Liver (tissue), 9 donors: ENCODE data around the gene TRPM6. TPM values are rescaled to one million over a fixed set of nuclear protein-coding genes. Genes with fewer than 3 reads are reported as not detected.

ENCODE experiments used
- DNase-seq: peaks from one replicate; pipeline ENCODE4 v3.0.0-alpha.2; 2017; ENCODE audit warnings: low spot score
- H3K27ac ChIP-seq, 2 donors: one replicate each; pipeline ENCODE4 v1.7.0; 2013; ENCODE audit warnings: inconsistent platforms in 2 of 2, low read length in 2 of 2, control low read depth in 1 of 2, low read depth in 1 of 2, mild to moderate bottlenecking in 1 of 2
- H3K27me3 ChIP-seq, 4 donors: one replicate each; pipeline versions ENCODE4 v1.6.1 to v1.7.0; 2013; ENCODE audit warnings: low read length in 3 of 4, inconsistent platforms in 1 of 4, mild to moderate bottlenecking in 1 of 4, moderate library complexity in 1 of 4; ENCODE audit not compliant: control insufficient read depth in 4 of 4, insufficient read depth in 4 of 4
- H3K36me3 ChIP-seq, 4 donors: one replicate each; pipeline versions ENCODE4 v1.6.1 to v1.7.0; 2013; ENCODE audit warnings: low read length in 3 of 4, mild to moderate bottlenecking in 3 of 4, low read depth in 1 of 4, moderate library complexity in 1 of 4; ENCODE audit not compliant: control insufficient read depth in 4 of 4, insufficient read depth in 3 of 4
- H3K4me1 ChIP-seq, 4 donors: one replicate each; pipeline versions ENCODE4 v1.6.1 to v1.7.0; 2013; ENCODE audit warnings: low read length in 3 of 4, mild to moderate bottlenecking in 3 of 4, moderate library complexity in 1 of 4; ENCODE audit not compliant: control insufficient read depth in 4 of 4, insufficient read depth in 4 of 4
- H3K4me3 ChIP-seq, 3 donors: one replicate each; pipeline versions ENCODE4 v1.6.1 to v1.7.0; 2013; ENCODE audit warnings: low read length in 3 of 3, control low read depth in 1 of 3, low read depth in 1 of 3, mild to moderate bottlenecking in 1 of 3
- H3K9ac ChIP-seq, 2 donors: one replicate each; pipeline ENCODE4 v1.7.0; 2013; ENCODE audit warnings: low read length in 2 of 2, mild to moderate bottlenecking in 2 of 2, moderate library complexity in 2 of 2, control low read depth in 1 of 2, low read depth in 1 of 2
- H3K9me3 ChIP-seq, 4 donors: one replicate each; pipeline versions ENCODE4 v1.6.1 to v1.7.0; 2013; ENCODE audit warnings: low read length in 3 of 4; ENCODE audit not compliant: control insufficient read depth in 4 of 4
- ATF3 ChIP-seq: IDR thresholded peaks from 2 replicates; pipeline ENCODE4 v1.6.1; 2016; ENCODE audit warnings: antibody characterized with exemption
- EGR1 ChIP-seq, 2 donors: IDR thresholded peaks; 2 replicates each; pipeline ENCODE4 v1.6.1; 2016 to 2018; ENCODE audit warnings: antibody characterized with exemption in 2 of 2, low read depth in 2 of 2
- FOXA1 ChIP-seq: IDR thresholded peaks from 2 replicates; pipeline ENCODE4 v1.6.1; 2016; ENCODE audit warnings: antibody characterized with exemption
- FOXA2 ChIP-seq: IDR thresholded peaks from 2 replicates; pipeline ENCODE4 v1.6.1; 2016; ENCODE audit warnings: antibody characterized with exemption
- GABPA ChIP-seq, 2 donors: IDR thresholded peaks in 1 of 2; conservative IDR thresholded peaks in 1 of 2; 2 replicates each; pipeline ENCODE4 v1.6.1; 2016; ENCODE audit warnings: antibody characterized with exemption in 2 of 2, mild to moderate bottlenecking in 1 of 2, moderate library complexity in 1 of 2
- HNF4A ChIP-seq, 2 donors: conservative IDR thresholded peaks; 2 replicates each; pipeline ENCODE4 v1.6.1; 2016; ENCODE audit warnings: antibody characterized with exemption in 2 of 2, mild to moderate bottlenecking in 2 of 2
- HNF4G ChIP-seq: IDR thresholded peaks from 2 replicates; pipeline ENCODE4 v1.6.1; 2016; ENCODE audit warnings: antibody characterized with exemption
- RAD21 ChIP-seq, 2 donors: IDR thresholded peaks; 2 replicates each; pipeline ENCODE4 v1.6.1; 2016; ENCODE audit warnings: antibody characterized with exemption in 2 of 2, mild to moderate bottlenecking in 2 of 2
- REST ChIP-seq: IDR thresholded peaks from 2 replicates; pipeline ENCODE4 v1.6.1; 2016; ENCODE audit warnings: antibody characterized with exemption, mild to moderate bottlenecking
- YY1 ChIP-seq: IDR thresholded peaks from 2 replicates; pipeline ENCODE4 v1.6.1; 2016; ENCODE audit warnings: antibody characterized with exemption, mild to moderate bottlenecking
- ZBTB33 ChIP-seq: IDR thresholded peaks from 2 replicates; pipeline ENCODE4 v1.6.1; 2016; ENCODE audit warnings: antibody characterized with exemption
- WGBS: extraction: QIAGEN DNeasy Blood & Tissue Kit; methylation state at CpG from one replicate; pipeline ENCODE4 v1.1.7; 2013; 5-methylcytosine and 5-hydroxymethylcytosine counted together
- polyA plus RNA-seq, 2 donors: library from polyadenylated mRNA; stranded (reverse) in 1 of 2; unstranded in 1 of 2; fragments of 200-250 nt in 1 of 2; fragments of >200 nt in 1 of 2; fragmentation: Nextera tagmentation in 1 of 2; extraction: Ambion mirVana in 1 of 2; gene quantifications; one replicate each; pipeline versions ENCODE4 v1.2.1 to v1.2.3, GENCODE V29; 2013 to 2015
- total RNA-seq, 2 donors: library from RNA; depleted of rRNA; stranded (reverse); fragments of >200 nt; gene quantifications; one replicate each; pipeline ENCODE4 v1.2.3, GENCODE V29; 2014
- donor health status: healthy.
- donor health status: healthy.
- donor health status: healthy.
- donor health status: healthy.
- donor health status: healthy.

Gene TRPM6
- total and polyA plus RNA-seq, 4 donors: 0.05 to 0.67 (median 0.10) TPM

- TF ChIP-seq ZBTB33: no peak
- TF ChIP-seq EGR1 (IDR thresholded peaks at IDR 0.05; ENCODE audit: low read depth in 2 of 2): no peak
- TF ChIP-seq GABPA (IDR thresholded peaks at IDR 0.05 in 1 of 2, conservative IDR thresholded peaks at IDR 0.05 in 1 of 2): no peak
Observed at GRCh38 chr9:74742792-74743730, 144.7 kb downstream of the TRPM6 start (continued).

GRCh38 chr9:74742191-74742790, 145.4 kb downstream of the TRPM6 start:
- Histone ChIP-seq H3K9ac (no peak overlapping the region), H3K27ac (no peak overlapping the region), H3K4me1 (no peaks in the 10 kb centered on the region), H3K9me3 (no peaks in the 10 kb centered on the region), H3K27me3 (no peaks in the 10 kb centered on the region), H3K36me3 (no peaks in the 10 kb centered on the region), H3K4me3 (no peak overlapping the region)
- no peak for DNase-seq
- 97% methylated on average over 1 of the region's 1 CpG for WGBS
- TF ChIP-seq HNF4G (no peak), REST (no peak), RAD21 (IDR thresholded peaks at IDR 0.05) (no peak), ATF3 (no peak), GABPA (IDR thresholded peaks at IDR 0.05 in 1 of 2, conservative IDR thresholded peaks at IDR 0.05 in 1 of 2) (no peak), HNF4A (conservative IDR thresholded peaks at IDR 0.05) (no peak), FOXA2 (no peak)

GRCh38 chr9:74736646-74737045, 151.1 kb downstream of the TRPM6 start:
- Histone ChIP-seq H3K36me3 (no peaks in the 10 kb centered on the region), H3K4me1 (no peaks in the 10 kb centered on the region), H3K4me3 (no peak overlapping the region), H3K9ac (no peak overlapping the region), H3K9me3 (no peaks in the 10 kb centered on the region), H3K27ac (no peak overlapping the region), H3K27me3 (no peaks in the 10 kb centered on the region)
- TF ChIP-seq YY1 (no peak), FOXA1 (no peak), REST (no peak)
- no peak for DNase-seq
- 83% methylated on average over 4 of the region's 4 CpGs for WGBS
